GM20000 (cell line): Measurements from ENCODE around the gene RASGEF1C.

Experiments used
- DNase-seq: peaks from one replicate; pipeline ENCODE4 v3.0.0; 2012; ENCODE audit warnings: low spot score
- TF ChIP-seq, protein P1 (sequence below): IDR thresholded peaks from 2 replicates; pipeline ENCODE4 v1.5.1; 2012; ENCODE audit warnings: mild to moderate bottlenecking, control low read depth; ENCODE audit errors: extremely low read depth, missing control alignments

Gene RASGEF1C

DNA sequence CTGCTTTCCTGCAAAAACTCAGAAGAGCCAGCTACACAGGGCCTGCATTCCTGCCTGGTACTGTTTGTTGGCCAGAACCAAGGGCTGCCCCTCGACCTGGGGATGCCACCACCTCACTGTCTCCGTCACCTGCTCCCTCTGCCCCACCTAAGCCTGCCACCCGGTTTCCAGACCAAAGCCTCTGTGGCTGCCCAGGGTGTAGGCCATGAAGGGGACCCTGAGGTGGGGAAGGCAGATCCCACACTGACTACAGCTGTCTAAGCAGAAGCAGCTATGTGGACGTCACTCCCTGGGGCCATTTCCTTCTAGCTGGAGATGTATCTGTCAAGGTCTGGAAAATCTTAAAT, 35.8 kb downstream of the RASGEF1C start:
- TF ChIP-seq, protein P1, sequence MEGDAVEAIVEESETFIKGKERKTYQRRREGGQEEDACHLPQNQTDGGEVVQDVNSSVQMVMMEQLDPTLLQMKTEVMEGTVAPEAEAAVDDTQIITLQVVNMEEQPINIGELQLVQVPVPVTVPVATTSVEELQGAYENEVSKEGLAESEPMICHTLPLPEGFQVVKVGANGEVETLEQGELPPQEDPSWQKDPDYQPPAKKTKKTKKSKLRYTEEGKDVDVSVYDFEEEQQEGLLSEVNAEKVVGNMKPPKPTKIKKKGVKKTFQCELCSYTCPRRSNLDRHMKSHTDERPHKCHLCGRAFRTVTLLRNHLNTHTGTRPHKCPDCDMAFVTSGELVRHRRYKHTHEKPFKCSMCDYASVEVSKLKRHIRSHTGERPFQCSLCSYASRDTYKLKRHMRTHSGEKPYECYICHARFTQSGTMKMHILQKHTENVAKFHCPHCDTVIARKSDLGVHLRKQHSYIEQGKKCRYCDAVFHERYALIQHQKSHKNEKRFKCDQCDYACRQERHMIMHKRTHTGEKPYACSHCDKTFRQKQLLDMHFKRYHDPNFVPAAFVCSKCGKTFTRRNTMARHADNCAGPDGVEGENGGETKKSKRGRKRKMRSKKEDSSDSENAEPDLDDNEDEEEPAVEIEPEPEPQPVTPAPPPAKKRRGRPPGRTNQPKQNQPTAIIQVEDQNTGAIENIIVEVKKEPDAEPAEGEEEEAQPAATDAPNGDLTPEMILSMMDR: no peak

DNA sequence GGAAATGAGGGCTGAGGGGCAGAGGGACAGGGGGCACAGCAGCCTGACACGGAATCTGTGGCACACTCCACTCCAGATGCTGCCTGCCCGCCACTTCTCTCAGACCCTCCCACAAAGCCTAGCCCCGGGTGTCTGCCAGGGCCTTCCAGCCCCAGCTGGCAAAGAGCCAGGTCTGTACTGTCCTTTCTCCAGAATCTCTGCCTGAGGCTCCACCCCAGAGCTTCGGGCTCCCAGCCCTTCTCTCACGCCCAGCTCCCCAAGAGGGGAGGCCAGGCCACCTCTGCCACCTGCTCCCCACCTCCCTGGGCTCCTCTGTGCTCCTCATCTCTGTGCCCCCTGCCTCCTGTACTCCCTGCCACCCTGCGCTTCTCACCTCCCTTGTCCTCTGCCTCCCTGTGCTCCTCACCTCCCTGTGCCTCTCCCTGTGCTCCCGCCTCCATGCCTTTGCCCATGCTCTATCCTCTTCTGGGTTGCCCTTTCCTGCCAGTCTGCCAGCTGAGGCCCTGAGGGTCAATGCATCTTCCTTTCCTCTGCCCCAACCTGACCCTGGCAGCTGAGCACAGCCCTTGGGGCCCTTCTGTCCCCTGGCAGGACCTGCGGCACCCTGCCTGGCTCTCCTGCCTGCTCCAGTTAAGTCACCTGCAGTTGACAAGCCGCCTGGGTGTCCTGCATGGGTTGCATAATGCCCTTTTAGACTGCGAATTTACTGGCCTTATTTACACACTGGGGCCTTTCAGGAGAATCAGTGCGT, 36.4 kb downstream of the RASGEF1C start:
- DNase-seq: no peak
- TF ChIP-seq, protein P1: no peak

More for the DNA sequence above, 35.8 kb downstream of the RASGEF1C start:
- no peak for DNase-seq

DNA sequence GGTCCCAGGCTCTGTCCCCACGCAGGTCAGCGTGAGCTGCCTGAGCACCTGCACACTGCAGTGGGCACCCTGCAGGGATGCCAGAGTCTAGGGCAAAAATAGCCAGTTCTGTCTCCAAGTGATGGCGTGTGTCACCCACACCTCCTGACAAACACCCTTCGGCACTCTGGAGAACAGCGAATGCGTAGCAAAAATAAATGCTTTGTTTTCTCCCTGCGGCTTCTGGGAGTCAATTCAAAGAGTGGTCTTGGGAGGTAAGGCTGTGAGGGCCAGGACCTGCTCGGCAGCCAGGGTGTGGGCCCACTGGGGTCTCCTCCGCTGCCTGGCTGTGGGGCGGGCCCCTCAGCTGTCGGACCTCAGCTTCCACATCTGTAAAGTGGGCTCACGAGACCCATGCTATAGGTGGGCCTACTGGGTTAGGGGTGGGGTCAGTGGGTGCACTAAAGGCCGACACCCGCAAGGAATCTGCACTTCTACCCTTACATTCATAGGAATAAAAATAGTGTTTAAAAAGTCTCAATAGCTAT, 37.4 kb downstream of the RASGEF1C start:
- TF ChIP-seq, protein P1: no peak
- no peak for DNase-seq

DNA sequence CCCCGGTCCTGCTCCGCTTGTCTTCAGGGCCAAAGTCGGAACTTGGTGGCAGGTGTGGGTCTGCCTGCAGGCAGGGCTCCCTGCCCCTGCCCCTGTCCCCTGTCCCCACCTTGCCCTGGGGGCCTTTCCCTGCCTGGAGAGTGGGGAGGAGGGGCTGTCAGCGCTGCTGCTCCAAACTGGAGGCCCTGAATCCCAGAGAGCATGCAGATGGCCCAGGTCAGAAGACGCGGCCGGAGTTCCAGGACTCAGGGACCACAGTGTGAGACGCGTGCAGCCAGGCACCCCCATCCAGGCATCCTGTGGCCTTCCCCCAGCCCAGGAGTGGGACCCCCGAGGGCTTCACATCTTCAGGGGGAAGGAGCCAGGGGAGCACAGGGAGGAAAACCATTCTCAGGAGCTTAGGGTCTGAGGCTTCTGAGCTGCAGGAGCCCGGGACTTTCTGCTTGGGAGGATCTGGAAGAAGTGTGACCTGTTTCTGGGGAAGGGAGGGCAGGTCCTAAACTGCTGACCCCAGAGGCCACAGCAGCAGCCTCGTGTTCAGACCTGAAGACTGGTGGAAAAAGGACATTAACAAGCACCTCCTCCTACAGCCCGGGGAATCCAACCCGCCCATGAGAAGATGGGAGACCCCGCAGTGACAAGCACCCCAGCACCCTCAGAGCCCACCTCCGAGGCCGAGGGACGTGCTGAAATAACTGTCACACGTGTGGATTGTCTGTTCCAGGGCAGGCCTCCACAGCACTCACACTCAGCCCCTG, 38.0 kb downstream of the RASGEF1C start:
- DNase-seq: no peak
- TF ChIP-seq, protein P1: no peak

DNA sequence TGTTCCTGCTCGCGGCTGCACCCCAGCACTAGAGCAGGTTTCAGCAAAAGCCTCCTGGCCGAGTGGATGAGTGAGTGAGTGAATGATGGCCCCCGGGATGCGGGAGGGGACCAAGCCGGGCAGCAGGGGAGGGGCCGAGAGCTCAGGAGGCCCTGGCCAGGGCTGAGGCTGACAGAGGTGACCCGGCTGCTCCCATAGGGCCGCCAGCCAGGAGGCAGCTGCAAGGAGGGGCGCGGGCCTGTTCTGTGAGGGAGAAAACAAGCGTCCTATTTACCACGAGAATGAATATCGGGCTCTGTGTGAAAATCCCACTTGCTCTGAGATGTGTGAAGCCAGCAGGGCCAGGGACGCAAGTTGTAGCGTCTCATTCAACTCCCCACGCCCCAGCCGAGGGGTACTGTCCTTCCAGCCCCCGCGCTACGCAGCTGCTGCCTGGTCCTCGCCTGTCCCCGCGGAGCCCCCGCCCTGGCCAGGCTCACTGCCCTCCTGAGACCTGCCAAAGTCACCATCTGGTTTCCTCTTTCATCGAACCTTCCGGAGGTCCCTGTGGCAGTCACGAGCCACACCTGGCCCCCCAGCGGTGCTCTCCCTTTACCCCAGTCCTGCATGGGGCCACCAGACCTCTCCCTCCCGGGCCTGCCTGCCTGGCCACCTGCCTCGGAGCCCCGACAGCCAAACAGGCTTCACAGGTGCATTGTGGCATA, 38.8 kb downstream of the RASGEF1C start:
- no peak for DNase-seq

DNA sequence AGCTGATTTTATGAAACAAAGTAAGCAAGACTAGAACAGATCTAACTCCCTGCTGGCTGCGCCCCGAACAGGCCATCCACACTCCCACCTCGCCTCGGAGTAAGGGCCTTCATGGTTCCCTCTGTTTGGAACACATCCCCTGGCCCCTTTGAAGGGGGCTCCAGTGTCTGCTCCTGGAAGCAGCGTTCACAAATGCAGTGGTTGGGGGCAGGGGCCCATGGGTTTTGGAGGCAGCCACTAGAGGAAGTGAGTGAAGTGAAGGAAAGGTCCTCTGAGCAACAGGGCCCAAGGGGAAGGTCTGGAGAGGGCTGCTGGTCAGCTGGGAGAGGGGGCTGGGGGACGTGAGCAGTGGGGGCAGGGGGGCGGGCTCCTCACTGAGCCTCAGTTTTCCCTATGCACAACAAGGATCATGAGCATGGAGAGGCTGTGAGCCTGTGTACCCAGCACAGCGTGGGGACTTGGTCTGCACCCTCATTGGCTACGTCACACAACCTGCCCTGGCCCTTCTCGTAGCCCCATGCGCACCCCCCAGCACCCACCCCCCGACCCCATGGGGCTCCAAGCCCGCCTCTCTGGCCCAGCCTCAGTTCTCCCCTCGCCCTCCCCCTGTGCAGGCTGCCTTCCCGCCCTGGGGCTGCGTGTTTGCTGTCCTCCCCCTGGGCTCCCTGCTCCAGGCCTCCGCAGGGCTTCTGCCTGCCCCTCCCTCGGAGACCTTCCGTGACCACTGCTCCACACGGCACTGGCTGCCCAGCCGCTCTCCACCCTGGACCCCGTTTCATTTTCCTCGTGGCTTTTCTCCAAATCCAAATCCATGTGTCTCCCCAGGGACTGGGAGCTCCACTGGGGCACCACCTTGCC, 39.5 kb downstream of the RASGEF1C start:
- TF ChIP-seq, protein P1: no peak

More for the DNA sequence above, 38.8 kb downstream of the RASGEF1C start:
- TF ChIP-seq, protein P1: no peak

More for the DNA sequence above, 39.5 kb downstream of the RASGEF1C start:
- no peak for DNase-seq
